SHP77 treated with DMSO at 0.1 percent for 48 hours (cell line): Measurements from ENCODE around the gene UBN1.
A peak's percentile ranks its signal among the peaks of the same experiment; 100 is the strongest.

Experiments used
- DNase-seq: peaks from one replicate; lab custom pipeline; 2025; lab: John Stamatoyannopoulos, UW

The UBN1 gene, protein sequence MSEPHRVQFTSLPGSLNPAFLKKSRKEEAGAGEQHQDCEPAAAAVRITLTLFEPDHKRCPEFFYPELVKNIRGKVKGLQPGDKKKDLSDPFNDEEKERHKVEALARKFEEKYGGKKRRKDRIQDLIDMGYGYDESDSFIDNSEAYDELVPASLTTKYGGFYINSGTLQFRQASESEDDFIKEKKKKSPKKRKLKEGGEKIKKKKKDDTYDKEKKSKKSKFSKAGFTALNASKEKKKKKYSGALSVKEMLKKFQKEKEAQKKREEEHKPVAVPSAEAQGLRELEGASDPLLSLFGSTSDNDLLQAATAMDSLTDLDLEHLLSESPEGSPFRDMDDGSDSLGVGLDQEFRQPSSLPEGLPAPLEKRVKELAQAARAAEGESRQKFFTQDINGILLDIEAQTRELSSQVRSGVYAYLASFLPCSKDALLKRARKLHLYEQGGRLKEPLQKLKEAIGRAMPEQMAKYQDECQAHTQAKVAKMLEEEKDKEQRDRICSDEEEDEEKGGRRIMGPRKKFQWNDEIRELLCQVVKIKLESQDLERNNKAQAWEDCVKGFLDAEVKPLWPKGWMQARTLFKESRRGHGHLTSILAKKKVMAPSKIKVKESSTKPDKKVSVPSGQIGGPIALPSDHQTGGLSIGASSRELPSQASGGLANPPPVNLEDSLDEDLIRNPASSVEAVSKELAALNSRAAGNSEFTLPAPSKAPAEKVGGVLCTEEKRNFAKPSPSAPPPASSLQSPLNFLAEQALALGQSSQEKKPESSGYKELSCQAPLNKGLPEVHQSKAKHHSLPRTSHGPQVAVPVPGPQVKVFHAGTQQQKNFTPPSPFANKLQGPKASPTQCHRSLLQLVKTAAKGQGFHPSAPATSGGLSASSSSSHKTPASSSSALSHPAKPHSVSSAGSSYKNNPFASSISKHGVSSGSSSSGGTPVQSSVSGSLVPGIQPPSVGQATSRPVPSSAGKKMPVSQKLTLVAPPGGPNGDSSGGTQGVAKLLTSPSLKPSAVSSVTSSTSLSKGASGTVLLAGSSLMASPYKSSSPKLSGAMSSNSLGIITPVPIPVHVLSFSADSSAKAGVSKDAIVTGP (N-terminal part only)

DNA sequence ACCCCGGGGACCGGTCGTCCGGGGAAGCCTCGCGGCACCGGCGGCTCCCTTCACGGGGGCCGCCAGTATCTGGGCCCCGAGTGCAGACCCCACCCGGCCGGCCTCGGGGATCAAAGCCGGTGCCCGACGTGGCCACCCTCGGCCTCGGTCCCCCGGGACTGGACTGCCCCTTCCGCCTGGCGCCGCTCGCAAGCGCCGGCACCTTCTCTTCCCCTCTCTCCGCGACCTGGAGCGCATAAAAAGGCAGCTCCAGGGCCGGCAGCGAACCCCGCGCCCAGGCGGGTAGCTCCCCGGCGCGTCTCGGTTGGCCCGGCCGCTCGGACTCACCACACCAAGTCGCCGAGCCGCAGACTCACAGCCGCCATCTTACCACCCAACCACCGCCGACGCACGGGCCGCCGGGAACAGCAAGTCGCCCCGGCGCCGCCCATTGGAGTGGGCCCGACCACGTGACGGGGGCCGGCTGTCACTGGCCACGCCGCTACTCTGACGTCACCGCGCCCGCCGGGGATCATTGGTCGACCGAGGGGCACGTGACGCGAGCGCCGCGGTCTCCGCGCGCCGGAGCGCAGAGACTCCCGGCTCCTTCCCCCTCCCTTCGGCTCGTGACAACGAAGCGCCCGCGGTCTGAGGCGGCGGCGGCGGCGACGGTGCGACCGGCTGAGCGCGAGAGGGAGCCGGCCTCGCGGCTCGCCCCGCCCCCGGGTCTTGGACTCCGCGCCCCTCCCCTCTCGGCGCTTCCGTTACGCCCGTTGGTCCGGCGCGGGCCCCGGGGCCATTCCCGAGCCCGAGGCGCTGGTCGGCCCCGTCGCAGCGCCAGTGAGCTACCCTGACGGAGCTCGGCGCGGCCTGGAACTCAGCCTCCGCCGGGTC lies at the start of gene UBN1, which contains the start of gene GLYR1:
Gene UBN1, plus strand, starts transcription at position 581 of the 873 bp plus-strand sequence. CDS start 5,437 bp downstream, outside the sequence.
Gene GLYR1, minus strand, starts transcription at position 388 of the 873 bp plus-strand sequence. Its CDS starts 23 bp downstream, at position 365.
- DNase-seq, result peak; percentile 85

DNA sequence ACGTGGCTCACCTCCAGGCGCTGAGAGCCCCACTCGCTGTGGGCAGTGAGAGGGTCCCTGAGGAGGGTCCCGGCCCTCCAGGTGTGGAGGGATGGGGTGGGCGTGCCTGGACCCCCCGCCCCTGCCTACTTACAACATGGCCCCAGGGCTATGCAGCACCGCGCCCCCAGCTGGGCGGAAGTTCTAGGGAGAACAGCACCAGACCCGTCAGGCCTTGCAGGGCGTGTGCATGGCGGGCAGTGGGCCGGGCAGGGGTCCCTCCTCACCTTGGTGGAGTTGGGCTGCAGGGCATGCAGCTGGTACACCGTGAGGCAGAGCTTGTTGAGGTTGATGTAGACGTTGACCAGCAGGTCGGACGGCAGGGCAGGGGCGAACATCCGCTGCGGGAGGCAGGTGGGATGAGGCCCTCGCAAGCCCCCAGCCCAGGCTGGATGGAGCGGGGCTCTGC lies 49.5 kb upstream of the UBN1 start:
- no peak for DNase-seq

DNA sequence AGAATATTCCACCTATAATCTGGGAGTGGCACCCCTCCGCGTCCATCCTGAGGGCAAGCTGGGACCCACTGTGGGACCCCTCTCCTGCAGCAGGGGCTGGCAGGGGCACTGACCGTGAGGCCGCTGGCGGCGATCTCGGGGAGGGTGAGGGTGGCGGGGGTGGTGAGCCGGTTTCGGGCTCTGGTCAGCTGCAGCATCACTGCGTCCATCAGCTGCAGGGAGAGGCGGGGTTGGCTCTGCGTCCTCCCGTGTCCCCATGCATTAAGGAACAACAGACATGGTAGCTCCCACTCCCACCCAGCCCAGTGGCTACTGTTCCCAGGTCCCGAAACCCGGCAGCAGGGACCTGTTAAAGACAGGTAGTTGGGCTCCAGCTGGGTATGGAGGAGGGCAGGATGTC lies 48.8 kb upstream of the UBN1 start:
- no peak for DNase-seq

DNA sequence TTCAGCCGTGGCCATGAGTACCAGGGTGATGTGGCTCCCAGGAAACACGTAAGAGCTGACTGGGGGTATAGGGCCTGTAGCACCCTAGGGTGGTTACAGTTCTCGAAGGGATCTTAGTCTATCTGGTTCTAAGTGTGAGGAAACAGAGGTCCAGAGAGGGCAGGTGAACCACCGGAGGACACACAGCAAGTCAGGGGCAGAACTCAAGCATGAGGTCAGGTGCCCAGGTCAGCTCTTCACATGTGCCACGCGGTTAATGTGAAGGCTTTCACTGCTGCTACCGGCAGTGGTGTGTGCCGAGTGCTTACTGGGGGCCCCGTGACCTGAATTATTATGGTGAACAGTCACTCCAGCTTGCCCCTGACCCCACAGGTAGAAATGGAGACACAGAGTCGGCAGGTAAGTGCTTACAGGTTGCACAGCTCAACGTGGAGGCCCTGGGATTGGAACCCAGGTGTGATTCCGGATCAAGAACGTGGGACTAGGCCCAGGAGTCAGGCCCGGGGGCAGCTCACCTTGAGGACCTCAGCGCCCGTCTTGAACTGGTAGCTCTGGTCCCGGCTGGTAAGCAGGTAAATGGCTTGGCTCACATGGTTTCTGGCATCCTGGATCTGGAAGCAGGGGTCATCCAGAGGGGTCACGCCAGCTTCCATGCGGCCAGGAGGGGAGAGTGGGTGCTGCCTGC lies 48.0 kb upstream of the UBN1 start:
- no peak for DNase-seq

DNA sequence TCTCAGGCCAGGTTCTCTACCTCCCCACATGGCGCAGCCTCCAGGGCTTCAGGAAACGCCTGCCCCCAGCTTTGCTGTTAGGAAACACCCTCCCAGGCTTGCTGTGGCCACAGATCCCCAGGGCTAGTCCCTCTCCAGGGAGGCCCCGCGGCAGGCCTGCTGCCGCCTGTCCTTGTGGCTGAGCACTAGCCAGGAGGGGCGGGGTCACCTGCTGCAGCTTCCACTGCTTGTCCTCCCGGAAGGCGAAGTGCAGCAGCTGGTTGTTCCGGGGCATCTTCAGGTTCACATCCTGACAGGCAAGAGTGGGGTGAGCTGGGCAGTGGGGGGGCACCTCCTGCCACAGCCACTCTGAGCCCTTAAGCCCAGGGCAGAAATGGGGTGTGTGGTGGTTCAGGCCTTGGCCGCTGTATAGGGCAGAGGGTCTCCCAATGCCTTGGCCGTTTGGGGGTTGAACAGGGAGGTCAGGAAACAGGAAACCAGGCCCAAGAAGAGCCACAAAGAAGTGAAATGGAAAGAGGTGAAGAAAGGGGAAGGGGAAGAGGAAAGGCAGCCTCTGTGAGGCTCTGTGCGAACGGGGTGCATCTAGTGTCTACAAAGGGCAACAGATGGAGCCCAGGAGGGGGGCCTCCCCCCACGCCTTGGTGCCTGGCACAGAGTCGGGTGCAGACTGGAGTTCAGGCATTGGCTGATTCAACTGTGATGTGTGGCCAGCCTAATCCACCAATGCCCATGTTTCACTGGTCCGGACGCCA lies 46.8 kb upstream of the UBN1 start:
- peak; percentile 47 for DNase-seq

DNA sequence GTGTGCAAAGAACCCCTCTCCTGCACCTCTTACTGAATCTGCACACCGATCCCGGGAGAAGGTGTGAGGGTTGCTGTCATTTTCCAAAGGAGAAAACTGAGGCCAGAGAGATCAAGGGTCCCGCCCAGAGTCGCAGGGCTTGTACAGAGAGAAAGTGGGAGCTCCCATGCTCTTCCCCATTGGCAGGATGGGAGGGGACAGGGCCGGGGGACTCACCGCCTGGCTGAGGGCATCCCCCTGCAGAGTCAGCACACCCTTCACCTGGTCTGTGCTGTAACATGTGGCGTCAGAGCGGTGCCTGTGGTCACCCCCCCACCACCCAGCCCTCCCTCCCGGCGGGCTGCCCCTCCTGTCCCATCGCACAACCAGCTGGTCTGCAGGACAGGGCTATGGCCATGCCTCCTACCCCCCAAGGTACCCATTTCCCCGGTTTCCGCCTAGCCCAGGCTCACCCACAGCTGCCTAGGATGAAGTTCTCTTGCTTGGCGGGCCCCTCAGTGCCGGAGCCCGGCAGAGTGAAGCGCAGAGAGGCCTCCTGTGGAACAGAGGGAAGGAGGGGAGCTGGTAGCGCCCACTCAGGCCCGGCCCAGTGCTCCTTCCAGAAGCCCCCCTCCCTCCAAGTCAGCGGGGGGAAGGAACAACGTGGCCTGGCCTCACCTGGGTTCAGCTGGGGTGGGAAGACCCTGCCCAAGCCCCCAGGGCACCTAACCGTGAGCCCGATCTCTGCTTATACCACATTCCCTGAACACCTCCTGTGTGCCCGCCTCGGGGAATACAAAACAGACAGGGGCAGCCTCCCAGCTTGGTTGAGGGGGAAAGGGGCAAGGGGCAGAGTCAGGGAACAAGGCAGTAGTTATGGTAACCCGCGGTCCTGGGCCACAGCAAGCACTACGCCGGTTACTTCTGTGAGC lies 46.0 kb upstream of the UBN1 start:
- no peak for DNase-seq

DNA sequence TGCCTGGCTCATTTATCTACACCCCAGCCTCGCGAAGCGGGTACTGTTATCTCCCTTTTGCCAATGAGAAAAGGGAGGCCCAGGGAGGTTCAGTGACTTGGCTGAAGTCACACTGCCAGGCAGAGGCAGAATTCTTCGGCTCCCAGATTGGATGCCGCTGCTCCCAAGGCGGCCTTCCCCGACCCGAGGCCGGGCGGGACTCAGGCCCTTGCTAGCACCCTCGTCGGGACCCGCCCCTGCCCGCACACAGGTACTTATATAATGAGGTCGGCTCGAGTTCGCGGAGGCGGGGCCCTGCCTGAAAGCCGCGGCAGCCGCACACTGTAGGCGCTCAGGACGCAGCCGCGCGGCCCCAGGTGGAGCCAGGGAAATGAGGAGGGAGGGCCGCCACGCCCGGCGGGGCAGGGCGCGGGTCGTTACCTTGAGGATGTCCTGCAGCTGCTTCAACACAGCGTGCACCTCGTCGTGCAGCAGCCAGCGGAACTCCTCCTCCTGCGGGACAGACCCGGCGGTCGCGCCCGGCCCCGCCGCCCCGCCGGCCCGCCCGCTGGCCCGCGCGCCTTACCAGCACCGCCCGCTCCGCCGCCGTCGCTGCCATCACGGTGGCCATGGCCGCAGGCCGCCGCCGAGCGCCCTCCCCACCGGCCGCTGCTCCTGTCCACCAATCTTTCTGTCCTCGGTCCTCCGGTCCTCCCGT lies 45.2 kb upstream of the UBN1 start, which contains the start of gene ROGDI:
Gene ROGDI, minus strand, starts transcription at position 672 of the 697 bp plus-strand sequence. Its CDS starts 62 bp downstream, at position 610.
- peak; percentile 54 for DNase-seq

DNA sequence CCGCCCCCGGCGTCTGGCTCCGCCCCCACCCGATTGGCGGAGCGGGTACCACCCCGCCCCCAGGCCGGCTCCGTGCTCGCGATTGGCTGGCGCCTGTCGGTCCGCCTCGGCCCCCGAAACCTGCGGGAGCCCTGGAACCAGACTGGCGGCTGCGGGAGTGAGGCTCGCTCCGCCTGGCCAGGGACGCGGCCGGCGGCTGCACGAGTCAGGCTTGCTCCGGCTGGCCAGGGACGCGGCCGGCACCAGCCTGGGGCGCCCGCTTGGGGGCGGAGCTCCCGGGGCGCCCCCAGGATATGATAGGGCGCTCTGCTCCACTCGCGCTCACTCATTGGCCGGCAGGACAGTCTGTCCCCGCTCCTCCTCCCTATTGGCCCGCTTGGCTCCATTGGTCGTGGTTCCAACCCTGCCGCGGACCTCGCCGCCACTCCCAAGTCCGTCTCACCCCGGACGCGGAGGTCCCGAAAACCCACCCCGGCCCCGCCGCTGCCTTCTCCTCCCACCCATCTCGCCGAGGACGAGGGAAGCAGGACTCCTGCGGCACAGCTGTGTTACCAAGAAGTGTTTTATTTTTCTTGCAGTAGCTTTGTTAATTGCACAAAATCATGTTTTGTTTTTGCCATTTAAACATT lies 44.5 kb upstream of the UBN1 start:
- peak; percentile 70 for DNase-seq

DNA sequence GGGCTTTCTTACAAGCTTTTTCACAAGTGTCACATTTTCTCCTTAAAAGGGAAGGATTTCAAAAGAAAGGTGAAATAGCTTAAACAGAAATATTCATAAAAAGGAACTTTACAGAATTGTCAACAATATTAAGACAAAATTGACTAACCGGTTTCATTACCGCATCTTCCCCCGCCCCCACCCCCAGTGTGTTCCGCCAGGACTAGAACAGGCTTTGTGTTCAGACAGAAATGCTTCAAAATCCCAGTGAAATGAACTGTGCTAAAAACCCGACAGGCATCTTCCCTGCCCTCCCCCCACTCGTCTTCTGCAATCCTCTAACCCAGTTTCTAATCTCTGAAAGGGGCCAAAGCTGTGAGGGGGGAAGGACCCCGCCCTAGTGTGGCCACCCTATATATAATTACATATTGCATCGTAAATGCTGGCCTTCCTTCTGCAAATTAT lies 43.9 kb upstream of the UBN1 start:
- DNase-seq, result no peak

DNA sequence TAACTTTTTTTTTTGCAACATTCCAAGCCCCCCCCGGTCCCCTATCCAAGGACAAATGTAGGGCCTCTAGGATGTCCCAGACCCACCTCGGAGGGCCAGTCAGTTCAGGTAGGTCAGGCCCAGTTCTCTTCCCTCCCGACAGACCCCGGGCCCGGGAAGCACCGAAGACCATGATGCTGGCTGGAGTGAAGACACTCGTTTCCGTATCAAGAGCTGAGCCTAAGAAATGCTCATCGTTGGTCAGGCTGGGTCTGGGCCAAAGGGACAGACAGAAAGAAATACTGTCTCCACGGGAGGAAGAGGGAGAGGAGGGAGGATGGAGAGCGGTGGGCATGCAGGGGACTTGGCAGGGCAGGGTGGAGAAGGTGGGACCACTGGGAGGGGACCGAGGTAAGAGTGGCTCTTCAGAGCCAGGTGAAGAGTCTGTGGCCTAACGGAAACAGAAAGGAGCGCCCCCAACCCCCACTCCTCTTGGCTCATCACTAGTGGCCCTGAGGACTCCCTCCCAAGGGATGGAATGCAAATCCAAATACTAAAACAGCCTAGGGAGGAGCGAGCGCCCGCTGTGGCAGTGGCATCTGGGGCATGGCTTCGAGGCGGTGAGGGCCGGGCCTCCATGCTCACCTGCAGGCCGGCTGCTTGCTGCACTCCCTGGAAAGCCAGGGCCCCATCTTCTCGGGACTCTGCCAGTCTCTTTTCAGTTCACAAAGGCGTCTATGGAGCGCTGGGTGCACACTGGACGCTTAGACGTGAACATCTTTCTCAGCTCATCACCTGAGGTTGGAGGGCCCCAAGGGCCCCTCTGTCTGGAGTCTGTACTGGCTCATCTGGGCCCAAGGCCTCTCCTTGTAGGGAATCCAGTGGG lies 43.2 kb upstream of the UBN1 start:
- no peak for DNase-seq

DNA sequence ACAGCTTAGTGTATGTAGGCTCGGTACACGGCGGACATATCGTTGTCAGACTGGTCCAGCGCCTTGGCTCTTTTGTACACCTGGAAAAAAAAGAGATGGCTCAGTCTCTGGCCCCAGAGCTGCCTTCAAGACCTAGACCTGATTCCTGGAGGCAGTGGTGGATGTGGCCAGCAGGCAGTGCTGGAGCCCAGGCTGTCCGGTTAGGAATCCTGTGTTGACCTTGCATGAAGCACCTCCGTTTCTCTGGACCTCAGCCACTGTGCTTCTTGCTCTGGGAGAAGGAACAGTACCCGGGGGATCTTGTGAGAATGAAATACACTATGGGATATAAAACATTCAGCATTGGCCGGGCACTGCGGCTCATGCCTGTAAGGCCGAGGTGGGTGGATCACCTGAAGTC lies 42.0 kb upstream of the UBN1 start:
- DNase-seq, result no peak

DNA sequence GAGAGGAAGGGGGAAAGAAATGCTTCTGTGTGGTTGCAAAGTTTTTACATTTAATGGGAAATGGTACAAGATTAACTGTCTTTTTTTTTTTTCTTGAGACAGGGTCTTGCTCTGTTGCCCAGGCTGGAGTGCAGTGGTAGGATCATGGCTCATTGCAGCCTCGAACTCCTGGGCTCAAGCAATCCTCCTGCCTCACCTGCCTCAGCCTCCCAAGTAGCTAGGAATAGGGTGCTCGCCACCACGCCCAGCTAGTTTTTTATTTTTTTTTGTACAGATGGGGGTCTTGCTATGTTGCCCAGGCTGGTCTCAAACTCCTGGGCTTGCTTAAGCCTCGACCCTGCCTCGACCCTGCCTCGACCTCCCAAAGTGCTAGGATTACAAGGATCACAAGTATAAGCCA lies 41.0 kb upstream of the UBN1 start:
- DNase-seq, result no peak

DNA sequence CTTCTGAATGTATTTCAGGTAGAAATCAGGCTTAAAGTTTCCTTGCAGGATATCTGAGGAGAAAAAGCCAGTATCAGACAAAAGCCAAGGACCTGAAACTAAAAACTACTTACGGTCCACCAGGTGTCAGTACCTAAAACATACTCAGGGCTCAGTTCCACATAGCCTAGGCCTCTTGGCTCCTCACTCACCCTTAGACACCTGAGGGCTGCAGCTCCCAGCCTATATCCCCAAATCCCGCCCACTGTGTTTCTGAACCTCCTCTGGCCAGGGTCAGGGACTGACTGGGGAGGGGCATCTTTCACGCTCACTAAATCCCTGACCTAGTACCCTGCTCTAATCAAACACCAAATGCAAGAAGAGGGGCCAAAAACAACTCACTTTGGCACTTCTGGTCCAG lies 36.0 kb upstream of the UBN1 start:
- DNase-seq, result no peak

DNA sequence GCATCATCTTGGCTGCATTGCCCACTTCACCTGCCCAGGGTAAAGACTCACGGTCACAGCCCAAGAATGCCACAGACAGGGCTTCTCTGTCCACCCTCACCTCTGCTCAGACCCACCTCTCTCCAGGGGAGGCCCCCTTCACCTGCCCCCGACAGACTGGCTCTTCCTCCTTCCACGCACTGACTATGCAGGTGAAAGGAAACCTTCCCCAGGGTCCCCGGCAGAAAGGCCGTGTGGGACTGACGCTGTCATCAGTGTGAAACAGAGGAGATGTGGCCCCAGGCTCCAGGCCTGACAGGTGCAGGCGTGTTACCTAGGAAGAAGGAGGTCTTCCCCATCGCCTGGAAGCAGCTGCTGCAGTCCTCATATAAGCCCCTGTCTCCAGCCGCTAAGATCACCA lies 35.5 kb upstream of the UBN1 start:
- no peak for DNase-seq

DNA sequence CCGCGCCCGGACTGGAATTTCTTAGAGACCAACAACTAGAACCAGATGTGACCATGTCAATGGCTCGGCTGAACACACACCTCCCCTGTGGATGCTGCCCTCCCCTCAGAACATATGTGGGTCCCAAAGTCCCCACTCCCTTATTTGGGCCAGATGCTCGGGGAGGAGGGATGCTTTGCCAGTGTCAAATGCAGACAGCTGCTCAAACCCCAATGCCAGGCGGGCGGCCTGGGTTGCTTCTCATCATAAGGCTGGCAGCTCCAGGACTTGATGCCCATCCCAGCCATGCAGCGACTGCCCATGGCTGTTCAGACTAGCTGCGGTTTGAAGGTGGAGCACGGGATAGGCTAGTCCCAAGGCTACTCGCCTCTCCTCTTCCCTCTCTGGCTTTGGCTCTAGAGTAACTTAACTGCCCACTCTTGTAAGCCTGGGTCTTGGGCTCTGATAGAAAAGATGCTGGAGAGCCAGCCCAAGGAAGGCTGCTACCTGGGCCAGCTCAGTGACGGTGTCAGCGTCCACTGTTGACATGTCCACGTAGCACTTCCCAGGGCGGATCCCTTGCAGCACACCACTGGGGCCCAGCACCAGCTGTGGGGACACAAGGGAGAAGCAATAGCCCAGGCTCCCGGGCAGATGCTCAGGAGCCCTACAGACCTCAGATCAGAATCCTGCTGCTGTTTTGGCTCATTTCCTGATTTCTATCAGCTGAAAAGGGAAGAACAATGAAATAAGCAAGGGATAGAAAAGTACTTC lies 33.9 kb upstream of the UBN1 start:
- DNase-seq, result no peak

DNA sequence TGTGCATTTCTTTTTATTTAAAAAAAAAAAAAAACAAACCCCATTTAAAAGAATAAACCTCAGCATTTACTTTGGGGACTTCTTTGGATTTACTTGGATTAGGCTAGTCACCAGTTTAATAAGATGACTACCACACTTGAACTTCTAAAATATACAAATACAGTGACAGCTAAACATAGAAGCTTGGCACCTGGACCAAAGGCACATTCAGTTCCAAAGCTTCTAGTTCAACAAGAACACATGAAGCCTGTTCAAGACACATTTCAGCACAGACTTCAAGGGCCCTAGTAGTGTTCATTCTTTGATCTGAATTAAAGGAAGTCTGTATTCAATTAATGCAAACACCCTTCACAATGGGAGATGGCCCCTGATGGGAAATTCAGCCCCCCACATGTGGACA lies 33.2 kb upstream of the UBN1 start:
- no peak for DNase-seq
